AG09309 (cell line): ENCODE data around the gene INMT.
"Not testable (repeated sequence)": the region's sequence is repeated elsewhere in the genome, so short reads cannot be mapped to it uniquely, and the experiment has no call there.

Experiments used
- DNase-seq: peaks from one replicate; pipeline ENCODE4 v3.0.0-alpha.2; 2010; ENCODE audit warnings: low read depth
- H3K4me3 ChIP-seq: 2 replicates; pipeline ENCODE4 v1.5.1; 2011; ENCODE audit warnings: mild to moderate bottlenecking, low read depth, low read length, moderate library complexity; ENCODE audit not compliant: control insufficient read depth
- TF ChIP-seq, protein P1 (sequence below): IDR thresholded peaks from 2 replicates; pipeline ENCODE4 v1.5.1; 2011; ENCODE audit warnings: mild to moderate bottlenecking, low read depth, low read length, inconsistent platforms; ENCODE audit not compliant: insufficient read depth, control insufficient read depth; ENCODE audit errors: missing control alignments

INMT gene

DNA sequence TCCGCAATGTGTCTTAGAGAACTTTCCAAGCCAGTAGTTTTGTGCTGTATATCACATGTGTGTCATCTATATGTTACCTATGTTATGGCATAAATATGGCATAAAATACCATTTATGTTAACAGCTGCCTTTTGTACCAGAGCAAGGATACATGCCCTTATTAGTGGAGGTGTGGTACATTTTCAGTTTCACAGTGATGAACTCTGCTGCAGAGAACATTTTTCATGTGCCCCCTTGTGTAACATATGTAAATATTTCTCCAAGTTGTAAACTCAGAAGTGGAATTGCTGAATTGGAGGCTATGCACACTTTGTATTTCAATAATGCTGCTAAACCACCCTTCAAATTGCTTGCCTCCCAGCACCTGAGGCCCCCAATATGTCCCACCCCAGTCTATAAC, 37.8 kb upstream of the INMT start:
- H3K4me3 ChIP-seq: no peak overlapping the region
- DNase-seq: no peak
- TF ChIP-seq, protein P1, sequence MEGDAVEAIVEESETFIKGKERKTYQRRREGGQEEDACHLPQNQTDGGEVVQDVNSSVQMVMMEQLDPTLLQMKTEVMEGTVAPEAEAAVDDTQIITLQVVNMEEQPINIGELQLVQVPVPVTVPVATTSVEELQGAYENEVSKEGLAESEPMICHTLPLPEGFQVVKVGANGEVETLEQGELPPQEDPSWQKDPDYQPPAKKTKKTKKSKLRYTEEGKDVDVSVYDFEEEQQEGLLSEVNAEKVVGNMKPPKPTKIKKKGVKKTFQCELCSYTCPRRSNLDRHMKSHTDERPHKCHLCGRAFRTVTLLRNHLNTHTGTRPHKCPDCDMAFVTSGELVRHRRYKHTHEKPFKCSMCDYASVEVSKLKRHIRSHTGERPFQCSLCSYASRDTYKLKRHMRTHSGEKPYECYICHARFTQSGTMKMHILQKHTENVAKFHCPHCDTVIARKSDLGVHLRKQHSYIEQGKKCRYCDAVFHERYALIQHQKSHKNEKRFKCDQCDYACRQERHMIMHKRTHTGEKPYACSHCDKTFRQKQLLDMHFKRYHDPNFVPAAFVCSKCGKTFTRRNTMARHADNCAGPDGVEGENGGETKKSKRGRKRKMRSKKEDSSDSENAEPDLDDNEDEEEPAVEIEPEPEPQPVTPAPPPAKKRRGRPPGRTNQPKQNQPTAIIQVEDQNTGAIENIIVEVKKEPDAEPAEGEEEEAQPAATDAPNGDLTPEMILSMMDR: no peak

DNA sequence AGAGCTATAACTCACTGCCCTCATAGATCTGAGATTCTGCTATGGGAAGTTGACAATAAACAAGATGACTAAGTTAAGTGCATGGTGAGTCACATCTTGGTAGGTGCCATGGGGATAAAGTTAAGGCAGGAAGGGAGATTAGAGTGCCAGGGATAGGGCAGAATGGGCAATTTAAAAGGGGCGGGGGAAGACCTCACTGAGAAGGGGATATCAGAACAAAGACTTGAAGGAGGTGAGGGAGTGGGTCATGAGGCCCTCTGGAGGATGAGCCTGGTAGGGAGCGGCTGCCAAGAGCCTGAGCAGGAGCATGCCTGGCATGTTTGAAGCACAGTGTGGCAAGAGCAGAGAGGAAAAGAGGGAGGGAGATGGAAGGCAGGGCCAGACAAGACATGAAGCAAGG, 34.8 kb upstream of the INMT start:
- TF ChIP-seq, protein P1: no peak
- no peak overlapping the region for H3K4me3 ChIP-seq
- no peak for DNase-seq

DNA sequence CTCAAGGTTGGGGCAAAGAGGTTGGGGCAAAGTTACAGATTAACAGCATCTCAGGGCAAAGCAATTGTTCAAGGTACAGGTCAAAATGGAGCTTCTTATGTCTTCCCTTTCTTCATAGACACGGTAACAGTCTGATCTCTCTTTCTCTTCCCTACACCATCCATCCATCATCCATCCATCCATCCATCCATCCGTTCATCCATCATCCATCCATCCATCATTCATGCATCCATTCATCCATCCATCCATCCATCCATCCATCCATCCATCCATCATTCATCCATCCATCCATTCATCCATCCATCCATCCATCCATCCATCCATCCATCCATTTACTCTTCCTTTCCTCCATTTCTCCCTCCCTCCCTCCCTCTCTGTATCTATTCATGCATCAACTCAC, 32.5 kb upstream of the INMT start:
- not testable (repeated sequence) for DNase-seq, H3K4me3 ChIP-seq

DNA sequence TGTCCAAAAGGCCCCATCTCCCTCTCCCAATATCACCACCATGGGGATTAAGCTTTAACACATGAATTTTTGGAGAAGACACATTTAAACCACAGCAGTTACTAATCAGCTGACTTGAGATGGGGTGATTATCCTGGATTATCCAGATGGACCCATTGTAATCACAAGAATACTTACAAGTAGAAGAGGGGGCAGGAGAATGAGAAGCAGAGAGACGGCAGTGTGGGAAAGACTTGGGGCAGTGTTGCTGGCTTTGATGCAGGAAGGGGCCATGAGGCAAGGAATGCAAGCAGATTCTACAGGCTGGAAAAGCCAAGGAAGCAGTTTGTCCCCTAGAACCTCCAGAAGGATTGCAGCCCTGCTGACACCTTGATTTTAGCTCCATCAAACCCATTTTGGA, 30.7 kb upstream of the INMT start:
- TF ChIP-seq, protein P1: no peak
- DNase-seq: no peak
- H3K4me3 ChIP-seq: no peak overlapping the region

DNA sequence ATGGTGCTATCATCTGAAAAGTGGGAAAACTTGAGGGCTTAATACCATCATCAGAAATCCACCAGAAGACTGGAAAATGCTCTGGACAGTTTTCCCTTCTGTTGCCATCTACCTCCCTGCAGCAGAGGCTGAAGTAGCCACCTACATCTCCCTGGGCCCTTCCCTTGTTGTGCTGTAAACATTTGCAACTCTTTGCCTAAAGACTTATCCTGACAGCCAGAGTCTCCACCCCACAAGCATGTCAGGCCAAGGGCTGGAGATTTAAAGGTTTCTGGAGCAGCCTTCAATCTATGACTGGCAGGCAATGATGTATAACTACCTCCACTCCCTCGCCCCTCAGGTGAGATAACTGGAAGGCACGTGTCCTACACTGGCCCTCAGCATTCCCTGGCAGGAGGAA, 29.7 kb upstream of the INMT start:
- H3K4me3 ChIP-seq: no peak overlapping the region
- no peak for DNase-seq
- TF ChIP-seq, protein P1: no peak

DNA sequence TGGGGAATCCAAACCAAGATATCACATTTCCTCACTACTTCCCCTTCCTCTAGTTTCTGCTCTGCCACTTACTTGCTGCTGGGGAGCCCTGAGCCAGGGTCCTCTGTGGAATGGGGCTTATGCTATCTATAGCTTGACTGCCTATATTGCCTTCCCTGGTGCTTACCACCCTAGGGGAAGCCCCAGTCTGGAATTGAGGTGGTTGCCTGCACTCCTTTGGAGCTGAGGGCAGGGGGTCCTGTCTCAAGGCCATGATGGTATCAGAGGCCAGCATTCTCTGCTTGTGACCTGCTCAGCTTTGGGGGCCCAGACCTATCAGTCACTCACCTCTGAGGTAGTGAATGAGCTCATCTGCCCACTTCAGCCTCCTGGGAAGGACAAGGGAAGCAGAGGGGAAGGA, 29.3 kb upstream of the INMT start:
- no peak overlapping the region for H3K4me3 ChIP-seq
- TF ChIP-seq, protein P1: no peak
- no peak for DNase-seq

DNA sequence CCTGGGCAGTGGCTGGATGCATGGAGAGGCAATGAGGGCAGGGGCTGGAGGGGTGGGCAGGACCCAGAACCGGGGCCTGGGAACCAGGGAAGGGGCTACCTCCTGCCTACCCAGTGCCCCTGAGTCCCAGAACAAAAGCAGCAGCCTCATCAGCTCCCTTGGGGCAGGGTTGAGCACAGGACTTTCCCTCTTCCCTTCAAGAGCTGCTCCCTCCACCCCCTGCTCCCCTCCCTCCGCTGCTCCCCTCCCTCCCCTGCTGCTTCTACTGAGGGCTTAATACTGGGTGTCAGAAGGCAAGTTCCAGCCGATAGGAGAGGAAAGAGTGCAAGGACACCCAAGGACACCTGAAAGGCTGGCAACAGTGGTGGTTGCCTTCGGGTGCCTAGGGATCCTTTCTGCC, 28.2 kb upstream of the INMT start:
- no peak for DNase-seq
- no peak overlapping the region for H3K4me3 ChIP-seq
- TF ChIP-seq, protein P1: no peak
